Lung (tissue), 12 donors: ENCODE measurements around the gene PRKCH. TPM values are rescaled to one million over a fixed set of nuclear protein-coding genes. Genes with fewer than 3 reads are reported as not detected.

Source experiments
- ATAC-seq: fragments of 200-7000 bp; cut with Tn5 transposase; one replicate; pipeline ENCODE4 v1.9.1; 2020; ENCODE audit warnings: moderate number of reproducible peaks; ENCODE audit not compliant: insufficient read depth, low FRiP score
- DNase-seq, 3 donors: peaks; one replicate each; pipeline ENCODE4 v3.0.0-alpha.2; 2013 to 2017
- H3K27ac ChIP-seq, 2 donors: one replicate each; pipeline ENCODE4 v1.5.1; 2013; ENCODE audit warnings: mild to moderate bottlenecking in 2 of 2, moderate library complexity in 2 of 2, control low read depth in 1 of 2, inconsistent platforms in 1 of 2, low read depth in 1 of 2, low read length in 1 of 2
- H3K27me3 ChIP-seq, 3 donors: one replicate each; pipeline ENCODE4 v1.5.1; 2013; ENCODE audit warnings: low read length in 2 of 3; ENCODE audit not compliant: control insufficient read depth in 3 of 3, insufficient read depth in 3 of 3
- H3K36me3 ChIP-seq, 4 donors: one replicate each; pipeline ENCODE4 v1.5.1; 2013; ENCODE audit warnings: low read length in 4 of 4, mild to moderate bottlenecking in 1 of 4, moderate library complexity in 1 of 4; ENCODE audit not compliant: control insufficient read depth in 4 of 4, insufficient read depth in 4 of 4
- H3K4me1 ChIP-seq, 5 donors: one replicate each; pipeline ENCODE4 v1.5.1; 2013; ENCODE audit warnings: low read length in 5 of 5, mild to moderate bottlenecking in 2 of 5, moderate library complexity in 1 of 5; ENCODE audit not compliant: control insufficient read depth in 5 of 5, insufficient read depth in 5 of 5
- H3K4me3 ChIP-seq: one replicate; pipeline ENCODE4 v1.5.1; 2013; ENCODE audit warnings: mild to moderate bottlenecking, control low read depth, moderate library complexity
- H3K9ac ChIP-seq, 2 donors: one replicate each; pipeline ENCODE4 v1.5.1; 2013; ENCODE audit warnings: low read length in 2 of 2, control low read depth in 1 of 2; ENCODE audit not compliant: insufficient read depth in 1 of 2
- H3K9me3 ChIP-seq, 4 donors: one replicate each; pipeline ENCODE4 v1.5.1; 2013; ENCODE audit warnings: low read length in 3 of 4, mild to moderate bottlenecking in 1 of 4, moderate library complexity in 1 of 4; ENCODE audit not compliant: control insufficient read depth in 4 of 4, insufficient read depth in 3 of 4
- CTCF ChIP-seq: IDR thresholded peaks from 2 replicates; pipeline ENCODE4 v1.5.1; 2012; ENCODE audit warnings: mild to moderate bottlenecking; ENCODE audit errors: control extremely low read depth, extremely low read depth
- WGBS, 2 donors: extraction: QIAGEN DNeasy Blood & Tissue Kit; methylation state at CpG; one replicate each; pipeline ENCODE4 v1.1.7; 2013; 5-methylcytosine and 5-hydroxymethylcytosine counted together
- polyA plus RNA-seq, 2 donors: library from polyadenylated mRNA; stranded (reverse); fragments of 200-250 nt; gene quantifications; one replicate each; pipeline ENCODE4 v1.2.1, GENCODE V29; 2013
- total RNA-seq, 2 donors: library from RNA; depleted of rRNA in 1 of 2; stranded (reverse); fragments of >200 nt in 1 of 2; gene quantifications; one replicate each; pipeline ENCODE4 v1.2.1, GENCODE V29; 2014 to 2021
- donor health status: control.
- donor health status: control.
- donor health status: Bipolar disorder and iron deficiency.
- donor health status: healthy.
- donor health status: DM: yes; HTN: yes; CAD: no.

Gene PRKCH
- total and polyA plus RNA-seq, 4 donors = 12.9 to 126 (median 51.4) TPM

DNA sequence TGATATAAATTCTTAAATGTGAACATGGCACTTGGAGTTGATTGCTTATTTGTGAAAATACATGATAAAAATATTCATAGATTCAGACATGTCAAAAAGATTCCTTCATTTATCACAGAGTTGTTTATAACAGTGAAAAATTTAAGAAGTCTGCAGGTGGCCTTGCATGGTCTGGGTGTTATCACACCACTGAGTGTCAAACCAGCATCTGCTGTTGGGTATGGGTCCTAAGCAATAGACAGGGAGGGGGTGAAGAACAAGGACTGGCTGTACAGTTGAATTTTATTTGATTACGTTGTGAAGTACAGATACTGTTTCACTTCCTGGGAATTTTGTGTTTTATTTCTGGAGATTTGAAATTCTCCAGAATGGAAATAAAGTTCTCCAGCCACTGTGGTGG, 193.5 kb downstream of the PRKCH start:
- H3K9me3 ChIP-seq = no peaks in the 10 kb centered on the region
- DNase-seq (no peak), ATAC-seq (no peak)
- 79 to 86% methylated on average over 1 of the region's 1 CpG for WGBS, 2 donors
- TF ChIP-seq CTCF = no peak
- peaks cover 0 to 6% (median 0%) of the 10 kb centered on the region in 4 donors for H3K36me3 ChIP-seq
- no peak overlapping the region for H3K9ac ChIP-seq
- peaks cover 0 to 28% (median 14%) of the 10 kb centered on the region in 5 donors for H3K4me1 ChIP-seq
- H3K27ac ChIP-seq = no peak overlapping the region
- H3K27me3 ChIP-seq = no peaks in the 10 kb centered on the region
- H3K4me3 ChIP-seq = no peak overlapping the region

GRCh38 chr14:61515436-61516117, 194.2 kb downstream of the PRKCH start:
- no peaks in the 10 kb centered on the region for H3K9me3 ChIP-seq
- DNase-seq (no peak), ATAC-seq (no peak)
- H3K27ac ChIP-seq = no peak overlapping the region
- H3K9ac ChIP-seq = no peak overlapping the region
- no peaks in the 10 kb centered on the region for H3K27me3 ChIP-seq
- peaks cover 0 to 6% (median 0%) of the 10 kb centered on the region in 4 donors for H3K36me3 ChIP-seq
- no peak for TF ChIP-seq CTCF
- H3K4me1 ChIP-seq = peaks cover 0 to 28% (median 14%) of the 10 kb centered on the region in 5 donors
- no peak overlapping the region for H3K4me3 ChIP-seq
- 92 to 93% methylated on average over 8 of the region's 8 CpGs for WGBS, 2 donors

DNA sequence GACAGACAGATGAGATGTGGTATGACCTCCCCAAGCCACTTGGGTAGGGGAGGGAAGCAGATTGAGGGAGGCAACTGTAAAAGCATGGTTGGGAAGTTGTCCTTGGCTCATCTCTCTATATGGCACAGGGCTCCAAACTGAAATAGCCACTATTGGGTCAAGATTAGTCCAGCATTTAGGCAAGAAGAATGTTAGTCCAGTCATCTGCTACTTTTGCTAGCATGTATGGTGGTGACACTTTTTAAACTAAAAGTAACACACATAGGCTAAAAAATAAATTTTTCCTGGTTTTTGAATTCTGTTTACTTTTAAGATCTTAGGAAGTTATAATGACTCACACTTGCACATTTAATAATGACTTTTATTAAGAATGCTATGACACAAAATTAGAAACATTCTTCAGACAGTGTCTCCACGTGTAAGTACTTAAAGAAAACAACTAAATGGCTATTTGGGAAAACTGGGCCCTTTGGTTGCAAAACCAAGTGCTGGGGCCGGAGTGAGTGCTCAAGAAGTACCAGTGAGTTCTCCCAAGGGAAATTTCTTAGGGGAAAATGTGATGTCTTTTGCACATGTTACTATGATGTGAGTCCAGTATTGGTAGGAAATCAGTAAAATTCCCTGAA, 194.9 kb downstream of the PRKCH start:
- Histone ChIP-seq H3K9ac (no peak overlapping the region), H3K4me1 (peaks cover 0 to 28% (median 14%) of the 10 kb centered on the region in 5 donors), H3K27me3 (no peaks in the 10 kb centered on the region), H3K9me3 (no peaks in the 10 kb centered on the region), H3K27ac (no peak overlapping the region), H3K36me3 (peaks cover 0 to 6% (median 0%) of the 10 kb centered on the region in 4 donors), H3K4me3 (no peak overlapping the region)
- no peak for TF ChIP-seq CTCF
- DNase-seq = no peak
- ATAC-seq = no peak
- WGBS, 2 donors = 61 to 64% methylated on average over 2 of the region's 2 CpGs
